HUES64 (cell line): Measurements from ENCODE around the gene ARHGAP10.

Experiments used
- H3K27ac ChIP-seq: 2 replicates; pipeline ENCODE4 v1.7.0; 2013; ENCODE audit warnings: low read depth, low read length, inconsistent platforms
- H3K27me3 ChIP-seq: 2 replicates; pipeline ENCODE4 v1.6.1; 2013; ENCODE audit warnings: mild to moderate bottlenecking, low read length; ENCODE audit not compliant: insufficient read depth
- H3K36me3 ChIP-seq: 2 replicates; pipeline ENCODE4 v1.6.1; 2013; ENCODE audit warnings: mild to moderate bottlenecking, low read length; ENCODE audit not compliant: insufficient read depth
- H3K4me1 ChIP-seq: 2 replicates; pipeline ENCODE4 v1.6.1; 2013; ENCODE audit warnings: mild to moderate bottlenecking, low read length, moderate library complexity; ENCODE audit not compliant: insufficient read depth
- H3K4me3 ChIP-seq: 2 replicates; pipeline ENCODE4 v1.5.1; 2013; ENCODE audit warnings: mild to moderate bottlenecking, low read length, moderate library complexity
- H3K9ac ChIP-seq: 2 replicates; pipeline ENCODE4 v1.6.1; 2013; ENCODE audit warnings: mild to moderate bottlenecking, low read depth, low read length
- H3K9me3 ChIP-seq: 2 replicates; pipeline ENCODE4 v1.6.1; 2013; ENCODE audit warnings: low read depth, low read length; ENCODE audit not compliant: insufficient read depth
- WGBS: fragments of 150-250, 120-280 bp; methylation state at CpG from one replicate; pipeline ENCODE4 v1.1.7; 2013; ENCODE audit warnings: missing lambda C conversion rate; 5-methylcytosine and 5-hydroxymethylcytosine counted together

Gene ARHGAP10

DNA sequence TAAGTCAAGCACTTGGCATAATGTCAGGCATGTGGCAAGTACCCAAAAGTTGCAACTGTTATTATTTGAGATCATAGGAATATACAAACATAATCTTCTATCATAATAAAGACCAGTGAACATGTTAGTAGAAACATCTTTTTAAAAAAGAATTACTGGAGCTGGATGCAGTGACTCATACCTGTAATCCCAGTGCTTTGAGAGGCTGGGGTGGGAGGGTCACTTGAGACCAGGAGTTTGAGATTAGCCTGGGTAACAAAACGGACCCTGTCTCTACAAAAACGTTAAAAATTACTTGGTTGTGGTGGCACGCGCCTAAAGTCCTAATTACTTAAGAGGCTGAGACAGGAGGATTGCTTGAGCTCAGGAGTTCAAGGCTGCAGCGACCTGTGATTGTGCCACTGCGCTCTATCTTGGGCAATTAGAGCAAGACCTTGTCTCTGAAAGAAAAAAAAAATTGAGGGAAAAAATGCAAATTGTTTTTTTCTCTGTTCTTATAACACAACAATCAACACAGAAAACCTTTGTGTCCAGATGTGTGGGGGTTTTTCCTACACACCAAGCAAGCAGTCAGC, 284.3 kb downstream of the ARHGAP10 start:
- H3K36me3 ChIP-seq = no peaks in the 10 kb centered on the region
- peaks cover 10% of the 10 kb centered on the region; the same call in 1 of the 2 replicates for H3K4me1 ChIP-seq
- no peak overlapping the region for H3K27ac ChIP-seq
- H3K9ac ChIP-seq = no peak overlapping the region
- no peaks in the 10 kb centered on the region for H3K9me3 ChIP-seq
- WGBS = 92% methylated on average over 6 of the region's 6 CpGs
- no peaks in the 10 kb centered on the region for H3K27me3 ChIP-seq
- no peak overlapping the region for H3K4me3 ChIP-seq

GRCh38 chr4:148017801-148018200, 285.9 kb downstream of the ARHGAP10 start:
- Histone ChIP-seq H3K36me3 (no peaks in the 10 kb centered on the region), H3K9ac (no peak overlapping the region), H3K4me3 (no peak overlapping the region), H3K4me1 (peaks cover 10% of the 10 kb centered on the region; the same call in 1 of the 2 replicates), H3K27me3 (no peaks in the 10 kb centered on the region), H3K9me3 (no peaks in the 10 kb centered on the region), H3K27ac (no peak overlapping the region)
- 91% methylated on average over 5 of the region's 5 CpGs for WGBS

GRCh38 chr4:148021686-148022085, 289.8 kb downstream of the ARHGAP10 start:
- Histone ChIP-seq H3K9ac (no peak overlapping the region), H3K36me3 (no peaks in the 10 kb centered on the region), H3K27me3 (no peaks in the 10 kb centered on the region), H3K4me1 (peaks cover 6% of the 10 kb centered on the region; the same call in 1 of the 2 replicates), H3K9me3 (no peaks in the 10 kb centered on the region), H3K4me3 (no peak overlapping the region), H3K27ac (no peak overlapping the region)
- 100% methylated on average over 1 of the region's 1 CpG for WGBS

- Histone ChIP-seq H3K27me3 (no peaks in the 10 kb centered on the region), H3K36me3 (no peaks in the 10 kb centered on the region), H3K4me1 (peaks cover 14% of the 10 kb centered on the region), H3K9me3 (no peaks in the 10 kb centered on the region), H3K9ac (no peak overlapping the region), H3K27ac (no peak overlapping the region), H3K4me3 (no peak overlapping the region)
- 94% methylated on average over 6 of the region's 6 CpGs for WGBS
Measured at GRCh38 chr4:148022975-148023374, 291.1 kb downstream of the ARHGAP10 start.

DNA sequence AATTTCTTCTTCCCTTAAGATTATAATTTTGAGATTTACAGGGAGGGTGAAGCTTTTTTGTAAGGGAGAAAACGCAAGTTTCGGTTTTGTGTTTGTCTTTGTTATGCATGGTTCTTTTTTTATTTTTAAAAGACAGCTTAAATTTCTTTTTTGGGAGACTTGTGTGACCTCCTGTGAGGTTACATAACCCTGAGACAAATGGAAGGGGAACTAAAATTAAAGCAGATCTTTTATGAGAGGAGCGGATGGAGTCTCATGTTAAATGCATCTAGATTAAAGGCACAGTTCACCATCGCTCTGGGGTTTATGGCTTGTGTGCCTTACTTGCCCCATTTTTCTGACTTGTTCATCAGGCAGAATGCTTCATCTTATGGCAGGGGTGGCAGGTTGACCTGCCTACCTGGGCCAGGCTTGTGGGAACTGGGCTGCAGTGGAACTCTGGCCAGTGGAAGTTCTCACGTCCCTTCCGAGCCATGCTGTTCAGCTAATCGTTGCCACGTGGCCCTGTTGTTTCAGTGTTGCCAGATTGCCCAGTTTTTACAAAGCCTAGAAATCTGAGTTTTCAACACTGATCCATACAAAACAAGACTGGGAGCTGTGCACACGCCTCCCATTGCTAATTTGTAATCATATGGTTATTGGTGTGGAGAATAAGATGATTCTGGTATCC, 291.8 kb downstream of the ARHGAP10 start:
- Histone ChIP-seq H3K9me3 (no peaks in the 10 kb centered on the region), H3K4me3 (no peak overlapping the region), H3K27ac (no peak overlapping the region), H3K4me1 (peaks cover 18% of the 10 kb centered on the region), H3K27me3 (no peaks in the 10 kb centered on the region), H3K36me3 (no peaks in the 10 kb centered on the region), H3K9ac (no peak overlapping the region)
- 97% methylated on average over 9 of the region's 9 CpGs for WGBS

- WGBS = 81% methylated on average over 4 of the region's 4 CpGs
- no peak overlapping the region for H3K27ac ChIP-seq
- H3K9ac ChIP-seq = no peak overlapping the region
- peaks cover 18% of the 10 kb centered on the region for H3K4me1 ChIP-seq
- H3K4me3 ChIP-seq = no peak overlapping the region
- no peaks in the 10 kb centered on the region for H3K27me3 ChIP-seq
- H3K9me3 ChIP-seq = no peaks in the 10 kb centered on the region
- no peaks in the 10 kb centered on the region for H3K36me3 ChIP-seq
Measured at GRCh38 chr4:148025981-148026380, 294.1 kb downstream of the ARHGAP10 start.

- Histone ChIP-seq H3K36me3 (no peaks in the 10 kb centered on the region), H3K9me3 (no peaks in the 10 kb centered on the region), H3K27ac (no peak overlapping the region), H3K4me3 (no peak overlapping the region), H3K9ac (no peak overlapping the region), H3K27me3 (no peaks in the 10 kb centered on the region), H3K4me1 (peaks cover 18% of the 10 kb centered on the region)
- WGBS = 93% methylated on average over 7 of the region's 7 CpGs
Measured at GRCh38 chr4:148027201-148027600, 295.3 kb downstream of the ARHGAP10 start.

DNA sequence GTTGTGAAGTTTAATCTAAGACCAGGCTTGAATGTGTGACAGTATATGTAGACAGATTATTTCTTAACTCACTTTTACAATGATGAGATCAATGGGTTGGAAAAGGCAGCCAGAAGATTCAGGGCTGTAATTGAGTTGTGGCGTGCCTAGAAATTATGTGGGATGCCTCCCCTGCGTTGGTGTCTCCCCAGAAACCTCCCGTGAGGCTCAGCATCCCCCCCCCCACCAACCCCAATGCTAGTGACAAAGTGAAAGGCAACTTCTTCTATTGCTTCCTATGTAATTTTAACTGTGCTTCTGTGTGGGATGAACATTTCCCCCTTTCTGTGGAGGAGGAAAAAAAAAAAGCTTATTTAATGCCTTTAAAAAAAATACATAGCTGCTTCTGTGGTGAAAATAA, 297.9 kb downstream of the ARHGAP10 start:
- Histone ChIP-seq H3K4me3 (no peak overlapping the region), H3K27ac (no peak overlapping the region), H3K4me1 (peaks cover 21% of the 10 kb centered on the region), H3K27me3 (no peaks in the 10 kb centered on the region), H3K9me3 (no peaks in the 10 kb centered on the region), H3K36me3 (no peaks in the 10 kb centered on the region), H3K9ac (no peak overlapping the region)
- WGBS = 80% methylated on average over 1 of the region's 3 CpGs

DNA sequence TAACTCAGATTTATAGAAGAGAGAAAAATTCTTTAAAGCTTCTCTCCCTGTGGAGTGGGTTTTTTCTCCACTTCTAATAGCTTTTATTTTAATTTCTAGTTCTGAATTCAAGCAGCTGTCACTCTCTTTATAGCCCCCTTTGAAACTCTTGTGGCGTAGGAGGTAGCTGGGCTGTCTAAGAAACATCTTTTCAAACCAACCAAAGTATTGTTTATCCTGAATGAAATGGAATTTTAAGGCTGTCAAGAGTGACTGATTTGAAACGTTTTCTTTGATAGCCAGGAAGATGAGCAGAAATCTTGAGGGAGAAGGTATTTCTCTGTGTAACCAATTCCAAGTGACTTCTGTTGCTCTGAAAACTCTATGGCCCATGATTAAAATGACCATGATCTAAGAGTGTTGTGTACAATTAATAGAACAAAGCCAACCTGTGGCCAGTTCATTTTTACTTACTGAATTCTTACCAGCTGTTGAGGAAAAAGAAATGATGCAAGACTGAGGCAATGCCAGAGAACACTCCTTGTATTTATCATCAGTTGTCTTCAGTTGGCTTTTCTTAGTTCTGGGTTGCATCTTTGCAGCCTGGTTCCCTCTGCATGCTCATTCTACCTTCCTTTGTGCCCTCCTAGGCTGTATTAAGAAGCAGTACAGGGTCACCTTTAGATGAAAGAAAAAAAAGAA, 298.4 kb downstream of the ARHGAP10 start:
- Histone ChIP-seq H3K4me3 (no peak overlapping the region), H3K27ac (no peak overlapping the region; the same call in 1 of the 2 replicates), H3K36me3 (no peaks in the 10 kb centered on the region), H3K4me1 (peaks cover 25% of the 10 kb centered on the region), H3K27me3 (no peaks in the 10 kb centered on the region), H3K9ac (no peak overlapping the region), H3K9me3 (no peaks in the 10 kb centered on the region)
- WGBS = 71% methylated on average over 1 of the region's 2 CpGs

GRCh38 chr4:148034813-148035212, 302.9 kb downstream of the ARHGAP10 start:
- 68% methylated on average over 1 of the region's 1 CpG for WGBS
- no peak overlapping the region for H3K4me3 ChIP-seq
- H3K4me1 ChIP-seq = 0 out of 2 replicates have a peak, but pooled peaks cover 8% of the 10 kb centered on the region
- H3K9me3 ChIP-seq = no peaks in the 10 kb centered on the region
- H3K27ac ChIP-seq = no peak overlapping the region
- no peak overlapping the region for H3K9ac ChIP-seq
- H3K27me3 ChIP-seq = no peaks in the 10 kb centered on the region
- no peaks in the 10 kb centered on the region for H3K36me3 ChIP-seq

- Histone ChIP-seq H3K9ac (no peak overlapping the region), H3K36me3 (no peaks in the 10 kb centered on the region), H3K27me3 (no peaks in the 10 kb centered on the region), H3K4me3 (no peak overlapping the region), H3K27ac (no peak overlapping the region), H3K9me3 (no peaks in the 10 kb centered on the region), H3K4me1 (no peaks in the 10 kb centered on the region)
- 85% methylated on average over 7 of the region's 7 CpGs for WGBS
Measured at GRCh38 chr4:148041606-148042329, 309.9 kb downstream of the ARHGAP10 start.
